Muscle of arm (tissue), 14 donors: Measurements from ENCODE around the gene GBP6. TPM values are rescaled to one million over a fixed set of nuclear protein-coding genes. Genes with fewer than 3 reads are reported as not detected.
"Not testable (repeated sequence)": the region's sequence is repeated elsewhere in the genome, so short reads cannot be mapped to it uniquely, and the experiment has no call there.

ENCODE experiments used
- DNase-seq: peaks from one replicate; pipeline ENCODE4 v3.0.0-alpha.2; 2013
- long read RNA-seq, 11 donors: transcript quantifications; one replicate each; lab custom pipeline, GENCODE V29; 2026
- polyA plus RNA-seq, 12 donors: library from polyadenylated mRNA; unstranded; fragments of 120-200 nt; gene quantifications; one replicate each; pipeline ENCODE4 v1.2.1, GENCODE V29; 2013; ENCODE audit not compliant: insufficient read length in 12 of 12

Gene GBP6, protein sequence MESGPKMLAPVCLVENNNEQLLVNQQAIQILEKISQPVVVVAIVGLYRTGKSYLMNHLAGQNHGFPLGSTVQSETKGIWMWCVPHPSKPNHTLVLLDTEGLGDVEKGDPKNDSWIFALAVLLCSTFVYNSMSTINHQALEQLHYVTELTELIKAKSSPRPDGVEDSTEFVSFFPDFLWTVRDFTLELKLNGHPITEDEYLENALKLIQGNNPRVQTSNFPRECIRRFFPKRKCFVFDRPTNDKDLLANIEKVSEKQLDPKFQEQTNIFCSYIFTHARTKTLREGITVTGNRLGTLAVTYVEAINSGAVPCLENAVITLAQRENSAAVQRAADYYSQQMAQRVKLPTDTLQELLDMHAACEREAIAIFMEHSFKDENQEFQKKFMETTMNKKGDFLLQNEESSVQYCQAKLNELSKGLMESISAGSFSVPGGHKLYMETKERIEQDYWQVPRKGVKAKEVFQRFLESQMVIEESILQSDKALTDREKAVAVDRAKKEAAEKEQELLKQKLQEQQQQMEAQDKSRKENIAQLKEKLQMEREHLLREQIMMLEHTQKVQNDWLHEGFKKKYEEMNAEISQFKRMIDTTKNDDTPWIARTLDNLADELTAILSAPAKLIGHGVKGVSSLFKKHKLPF
- under 1 TPM in 6 of 12 donors, not detected in 6; 0.05 to 0.22 (median 0.12) TPM for polyA plus RNA-seq
- long read RNA-seq, donor 1, result 0 reads
- long read RNA-seq, donor 2, result 0 reads
- long read RNA-seq, donor 3, result 0 reads
- long read RNA-seq, donor 4, result 0 reads
- long read RNA-seq, donor 5, partial matches to known transcripts, result 0 of 1 reads
- long read RNA-seq, donor 5, other reads (novel, unspliced or antisense), result 0 of 1 reads
- long read RNA-seq, donor 6, result 0 reads
- long read RNA-seq, donor 7, result 0 reads
- long read RNA-seq, donor 8, result 0 reads
- long read RNA-seq, donor 9, result 0 reads
- long read RNA-seq, donor 10, result 0 reads
- long read RNA-seq, donor 11, result 0 reads

DNA sequence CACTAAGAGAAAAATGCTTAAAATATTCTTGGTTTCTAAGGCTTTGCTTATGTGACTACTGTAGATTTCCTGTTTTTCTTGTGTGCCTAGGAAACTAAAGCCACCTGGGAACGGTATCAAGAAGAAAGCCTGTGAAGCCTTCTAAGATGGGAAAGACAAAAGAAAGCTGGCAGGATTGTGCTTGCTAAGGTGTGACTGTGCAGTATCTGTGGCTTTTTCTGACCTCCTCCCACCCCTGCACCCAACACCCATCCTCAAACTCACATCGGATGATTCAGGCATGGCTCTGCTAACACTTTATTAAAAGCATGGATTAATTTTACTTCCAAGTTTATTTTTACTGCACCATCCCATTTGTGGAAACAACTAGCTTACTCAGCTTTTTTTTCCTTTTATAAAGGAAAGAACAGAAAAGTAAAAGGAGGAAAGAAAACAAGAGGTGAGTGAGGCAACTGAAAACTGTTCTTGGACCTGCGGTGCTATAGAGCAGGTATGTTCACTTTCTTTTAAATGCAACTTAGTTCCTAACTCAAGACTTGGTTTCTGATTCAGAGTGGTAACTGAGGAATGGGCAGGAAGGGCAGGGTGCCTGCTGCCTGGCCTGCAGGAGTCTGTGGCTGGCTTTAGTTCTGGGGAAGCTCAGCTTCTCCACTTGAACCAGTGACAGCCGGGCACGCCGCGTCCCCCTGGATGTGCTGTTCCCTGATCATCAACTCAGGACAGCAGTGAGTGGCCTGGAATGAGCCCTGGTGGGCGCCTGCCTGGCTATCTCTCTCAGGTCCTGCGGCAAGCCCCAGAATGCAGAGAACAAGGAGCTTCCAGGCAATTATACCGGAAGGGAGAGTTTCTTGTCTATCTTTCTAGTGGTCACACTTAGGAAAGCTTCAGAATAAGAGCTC lies at the start of gene GBP6:
GBP6 (plus strand) TSS at position 422 of the 899 bp plus-strand sequence. CDS start 4,493 bp downstream, outside the sequence.
- no peak for DNase-seq

GRCh38 chr1:89322402-89322801 lies 41.5 kb upstream of the GBP6 start:
- no peak for DNase-seq

DNA sequence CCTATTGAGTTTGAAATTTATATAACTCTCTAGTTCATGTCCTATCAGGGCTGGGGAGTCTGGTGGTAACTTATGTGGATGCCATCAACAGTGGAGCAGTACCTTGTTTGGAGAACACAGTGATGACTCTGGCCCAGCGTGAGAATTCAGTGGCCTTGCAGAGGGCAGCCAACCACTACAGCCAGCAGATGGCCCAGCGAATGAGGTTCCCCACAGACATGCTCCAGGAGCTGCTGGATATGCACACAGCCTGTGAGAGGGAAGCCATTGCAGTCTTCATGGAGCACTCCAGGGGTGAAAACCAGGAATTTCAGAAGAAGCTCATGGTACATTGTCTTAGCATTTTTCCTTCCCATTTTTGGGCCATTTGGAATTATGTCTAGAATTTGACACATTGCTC lies 32.0 kb upstream of the GBP6 start:
- DNase-seq, result no peak

- DNase-seq, result no peak
These were observed 31.4 kb upstream of the GBP6 start for GRCh38 chr1:89332461-89332860.

DNA sequence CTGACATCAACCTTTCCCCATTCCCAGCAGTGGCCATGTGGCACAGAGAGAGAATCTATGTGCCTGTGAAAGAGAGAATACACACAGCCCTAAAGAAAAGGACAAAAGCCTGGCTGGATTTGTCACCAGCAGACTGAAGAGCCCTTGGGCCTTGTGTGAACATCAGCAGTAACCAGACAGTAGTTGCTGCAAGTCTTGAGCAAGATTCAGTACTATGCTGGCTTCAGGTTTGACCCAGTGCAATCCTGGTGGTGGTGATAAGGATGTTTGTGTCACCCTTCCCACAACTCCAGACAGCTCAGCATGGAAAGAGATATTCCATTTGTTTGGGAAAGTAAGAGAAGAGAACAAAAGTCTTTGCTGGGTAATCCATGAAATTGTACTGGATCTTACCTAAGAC lies 28.4 kb upstream of the GBP6 start:
- no peak for DNase-seq

DNA sequence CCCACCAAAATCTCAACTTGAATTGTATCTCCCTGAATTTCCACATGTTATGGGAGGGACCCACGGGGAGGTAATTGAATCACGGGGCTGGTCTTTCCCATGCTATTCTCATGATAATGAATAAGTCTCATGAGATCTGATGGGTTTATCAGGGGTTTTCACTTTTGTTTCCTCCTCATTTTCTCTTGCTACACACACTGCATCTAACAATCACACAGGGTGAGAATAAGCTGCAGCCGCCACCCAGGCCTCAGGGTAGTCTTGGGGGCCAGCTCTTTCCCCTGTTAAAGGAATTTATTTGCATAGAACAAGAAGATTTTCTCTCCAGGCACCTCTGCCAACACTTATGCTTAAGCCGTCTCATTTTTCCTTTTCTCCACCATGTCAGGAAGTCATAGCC lies 26.0 kb upstream of the GBP6 start:
- no peak for DNase-seq

- DNase-seq, result no peak
These were observed 24.8 kb upstream of the GBP6 start for GRCh38 chr1:89339039-89339438.

- not testable (repeated sequence) for DNase-seq
These were observed 18.4 kb upstream of the GBP6 start for GRCh38 chr1:89345479-89345878.

GRCh38 chr1:89347296-89347695 lies 16.6 kb upstream of the GBP6 start:
- DNase-seq, result no peak

GRCh38 chr1:89350298-89350697 lies 13.6 kb upstream of the GBP6 start:
- DNase-seq, result no peak

- no peak for DNase-seq
These were observed 12.1 kb upstream of the GBP6 start for GRCh38 chr1:89351597-89352311.

GRCh38 chr1:89352421-89352820 lies 11.4 kb upstream of the GBP6 start:
- no peak for DNase-seq

DNA sequence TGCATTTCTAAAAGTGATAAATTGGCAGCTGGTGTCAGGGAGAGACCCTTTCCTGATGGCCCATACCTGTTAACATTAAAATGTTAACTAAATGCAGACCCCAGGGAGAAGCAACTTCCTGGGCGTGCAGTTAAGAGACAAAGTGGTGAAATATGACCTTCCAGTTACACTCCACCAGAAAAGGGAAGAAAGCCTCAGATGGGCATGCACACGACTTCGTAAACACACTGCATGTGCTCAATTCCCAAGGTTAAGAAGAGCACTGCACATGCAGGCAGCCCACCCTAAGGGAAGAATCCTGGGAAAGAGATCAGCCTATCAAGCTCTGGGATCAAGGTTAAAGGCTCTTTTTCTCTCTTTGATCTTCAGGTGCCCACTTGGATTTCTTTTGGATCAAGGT lies 9.7 kb upstream of the GBP6 start:
- no peak for DNase-seq

DNA sequence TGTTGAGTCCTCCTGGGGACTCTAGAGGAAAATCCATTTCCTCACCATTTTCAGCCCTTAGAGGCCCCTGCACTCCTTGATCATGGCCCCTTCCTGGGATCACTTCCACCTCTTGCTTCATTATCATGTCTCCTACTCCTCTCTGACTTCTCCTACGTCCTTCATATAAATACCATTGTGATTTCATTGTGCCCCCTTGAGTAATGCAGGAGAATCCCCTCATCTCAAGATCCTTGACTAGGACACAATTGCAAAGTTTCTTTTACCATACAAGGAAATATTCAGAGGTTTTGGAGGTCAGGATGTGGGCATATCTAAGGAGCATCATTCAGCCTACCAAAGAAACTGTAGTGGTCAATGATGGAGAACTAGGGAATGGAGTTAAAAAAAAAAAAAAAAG lies 8.8 kb upstream of the GBP6 start:
- DNase-seq, result no peak

GRCh38 chr1:89356658-89357400 lies 7.0 kb upstream of the GBP6 start:
- DNase-seq, result no peak

DNA sequence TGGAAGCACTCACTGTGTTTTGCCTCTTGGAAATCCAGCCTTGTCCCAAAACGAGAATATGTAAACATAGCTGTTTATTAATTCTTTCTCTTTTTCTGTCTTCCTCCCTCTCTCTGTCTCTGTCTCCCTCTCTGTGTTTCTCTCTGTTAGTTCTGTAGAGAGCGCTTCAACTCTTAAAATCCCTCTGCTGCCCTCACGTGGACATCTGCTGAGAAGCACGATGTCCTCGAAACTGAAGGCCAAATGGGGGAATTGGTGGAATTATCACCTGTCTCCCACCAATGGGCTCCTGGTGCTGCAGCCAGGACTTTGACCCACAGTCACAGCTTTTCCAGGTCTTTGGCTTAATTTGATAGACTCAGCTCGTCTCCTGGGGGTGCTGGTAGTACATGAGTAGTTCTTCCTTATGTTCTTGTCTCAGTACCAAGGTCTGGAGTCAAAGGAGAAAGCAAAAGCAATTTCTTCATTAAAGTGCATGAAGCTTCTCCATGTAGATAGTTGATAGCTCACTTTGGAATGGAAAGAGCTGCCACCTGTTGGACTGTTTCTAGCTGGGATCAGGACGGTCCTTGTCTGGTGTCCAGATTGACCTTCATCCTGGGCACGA lies 5.5 kb upstream of the GBP6 start:
- DNase-seq, result peak; percentile 72

GRCh38 chr1:89360716-89361115 lies 3.1 kb upstream of the GBP6 start:
- no peak for DNase-seq

- DNase-seq, result no peak
These were observed 2.2 kb upstream of the GBP6 start for GRCh38 chr1:89361681-89362080.

DNA sequence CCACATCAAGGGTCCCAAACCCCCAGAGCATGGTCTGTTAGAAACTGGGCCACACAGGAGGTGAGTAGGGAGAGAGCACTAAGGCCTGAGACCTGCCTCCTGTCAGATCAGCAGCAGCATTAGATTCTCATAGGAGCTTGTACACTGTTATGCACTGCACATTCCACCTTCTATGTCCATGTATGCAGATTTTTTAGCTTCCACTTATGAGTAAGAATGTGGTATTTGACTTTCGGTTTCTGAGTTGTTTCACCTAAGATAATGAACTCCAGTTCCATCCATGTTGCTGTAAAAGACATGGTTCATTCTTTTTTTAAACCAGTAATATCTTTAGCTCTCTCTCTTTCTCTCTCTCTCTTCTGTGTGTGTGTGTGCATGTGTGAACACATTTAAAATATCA lies 663 bp upstream of the GBP6 start:
- DNase-seq, result no peak
